HG02763 (cell line): ENCODE results near the gene TRANK1.
"Not testable (repeated sequence)": the region's sequence is repeated elsewhere in the genome, so short reads cannot be mapped to it uniquely, and the experiment has no call there.

Experiments used
- ATAC-seq: cut with Tn5 transposase; IDR thresholded peaks from one replicate; pipeline ENCODE4 v1.9.1; 2021; ENCODE audit warnings: mild to moderate bottlenecking, moderate library complexity; ENCODE audit not compliant: unreplicated experiment

Gene TRANK1

GRCh38 chr3:36957862-36958686, 13.2 kb upstream of the TRANK1 start:
- no peak for ATAC-seq

GRCh38 chr3:36957063-36957462, 12.2 kb upstream of the TRANK1 start:
- ATAC-seq, result no peak

- no peak for ATAC-seq
Observed at GRCh38 chr3:36956155-36956554, 11.3 kb upstream of the TRANK1 start.

GRCh38 chr3:36954452-36955134, 9.7 kb upstream of the TRANK1 start:
- ATAC-seq, result no peak

- not testable (repeated sequence) for ATAC-seq
Observed at GRCh38 chr3:36947814-36948213, 3.0 kb upstream of the TRANK1 start.

GRCh38 chr3:36945333-36945980, 603 bp upstream of the TRANK1 start:
- no peak for ATAC-seq

- peak; percentile 49 for ATAC-seq
Observed at GRCh38 chr3:36944012-36944640, 728 bp downstream of the TRANK1 start.

- no peak for ATAC-seq
Observed at GRCh38 chr3:36943601-36944000, 1.3 kb downstream of the TRANK1 start.

GRCh38 chr3:36942638-36943248, 2.1 kb downstream of the TRANK1 start:
- ATAC-seq, result no peak

- ATAC-seq, result no peak
Observed at GRCh38 chr3:36941658-36942057, 3.2 kb downstream of the TRANK1 start.

GRCh38 chr3:36941162-36941561, 3.7 kb downstream of the TRANK1 start:
- ATAC-seq, result no peak

GRCh38 chr3:36937492-36937891, 7.4 kb downstream of the TRANK1 start:
- ATAC-seq, result no peak

GRCh38 chr3:36933540-36934296, 11.1 kb downstream of the TRANK1 start:
- no peak for ATAC-seq

- ATAC-seq, result not testable (repeated sequence)
Observed at GRCh38 chr3:36931424-36931823, 13.4 kb downstream of the TRANK1 start.

- ATAC-seq, result no peak
Observed at GRCh38 chr3:36928220-36928619, 16.6 kb downstream of the TRANK1 start.

- no peak for ATAC-seq
Observed at GRCh38 chr3:36926292-36926897, 18.5 kb downstream of the TRANK1 start.

GRCh38 chr3:36924744-36925521, 19.9 kb downstream of the TRANK1 start:
- no peak for ATAC-seq

- ATAC-seq, result no peak
Observed at GRCh38 chr3:36923981-36924743, 20.7 kb downstream of the TRANK1 start.
